ENCODE data around the gene KCND3.
A peak's percentile ranks its signal among the peaks of the same experiment; 100 is the strongest.
"Not testable (repeated sequence)": the region's sequence is repeated elsewhere in the genome, so short reads cannot be mapped to it uniquely, and the experiment has no call there.

The KCND3 gene

DNA sequence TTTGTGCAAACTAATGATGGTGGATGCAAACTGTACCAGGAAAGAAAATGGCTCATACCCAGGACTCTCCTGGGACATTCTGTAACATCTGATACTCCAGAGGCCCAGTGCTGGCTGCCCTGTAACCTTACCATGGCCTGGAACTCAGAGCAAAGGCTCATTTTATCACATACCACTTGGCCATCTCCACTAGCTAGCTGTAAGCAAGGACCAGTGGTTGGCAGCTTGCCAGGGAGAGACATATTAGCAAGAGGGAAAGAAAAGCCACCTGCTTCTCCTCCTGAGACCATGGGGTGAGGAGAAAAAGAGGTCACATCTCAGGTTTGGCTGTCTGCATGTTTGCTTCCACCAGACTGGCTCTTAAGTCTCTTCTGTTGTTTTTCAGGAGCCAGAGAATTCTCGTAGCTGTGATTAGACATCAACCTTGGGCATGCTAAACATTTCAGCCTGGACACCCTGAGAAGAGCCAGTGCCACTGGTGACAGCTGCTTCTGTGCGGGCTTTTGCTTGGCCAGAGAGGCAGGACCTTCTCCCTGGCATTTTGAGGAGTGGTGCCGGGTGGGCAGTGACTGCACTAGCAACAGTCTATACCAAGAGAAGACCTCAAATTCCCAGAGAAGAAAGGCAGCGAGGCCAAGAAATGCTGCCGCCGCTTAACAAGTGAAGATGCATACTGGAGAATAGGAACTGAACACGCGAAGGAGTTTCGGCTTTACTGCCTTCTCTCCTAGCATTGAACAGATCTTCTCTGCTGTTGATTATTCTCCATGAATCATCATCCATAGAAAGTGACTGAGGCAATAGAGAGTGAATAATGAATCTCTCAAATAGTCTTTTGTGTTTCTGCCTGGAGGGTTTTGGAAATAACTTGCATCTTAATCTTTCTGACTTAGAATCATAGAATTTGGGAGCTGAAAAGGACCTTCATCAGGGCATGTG, 243.5 kb downstream of the KCND3 start:
- DNase-seq (ENCODE audit: low read depth in 2 of 2), result no peak

DNA sequence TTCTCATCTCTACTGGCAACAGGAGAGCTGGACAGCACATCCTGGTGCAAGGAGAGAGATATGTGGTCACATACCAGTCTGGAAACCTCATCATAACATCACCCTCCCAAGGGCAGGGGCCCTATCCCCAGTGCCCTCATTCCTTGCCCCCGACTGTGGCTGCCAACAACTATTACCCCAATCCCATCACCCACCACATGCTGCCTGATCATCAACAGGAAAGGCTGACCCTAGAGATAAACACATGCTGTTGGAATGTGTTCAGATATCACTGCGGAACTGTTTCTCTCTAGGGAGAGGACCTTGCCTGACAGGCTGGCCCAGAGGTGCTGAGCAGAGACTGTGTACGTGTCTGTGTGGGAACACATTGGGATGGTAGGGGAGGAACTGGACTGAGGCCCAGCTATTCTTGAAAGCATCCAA, 245.8 kb downstream of the KCND3 start:
- DNase-seq (ENCODE audit: low read depth in 2 of 2), result no peak

DNA sequence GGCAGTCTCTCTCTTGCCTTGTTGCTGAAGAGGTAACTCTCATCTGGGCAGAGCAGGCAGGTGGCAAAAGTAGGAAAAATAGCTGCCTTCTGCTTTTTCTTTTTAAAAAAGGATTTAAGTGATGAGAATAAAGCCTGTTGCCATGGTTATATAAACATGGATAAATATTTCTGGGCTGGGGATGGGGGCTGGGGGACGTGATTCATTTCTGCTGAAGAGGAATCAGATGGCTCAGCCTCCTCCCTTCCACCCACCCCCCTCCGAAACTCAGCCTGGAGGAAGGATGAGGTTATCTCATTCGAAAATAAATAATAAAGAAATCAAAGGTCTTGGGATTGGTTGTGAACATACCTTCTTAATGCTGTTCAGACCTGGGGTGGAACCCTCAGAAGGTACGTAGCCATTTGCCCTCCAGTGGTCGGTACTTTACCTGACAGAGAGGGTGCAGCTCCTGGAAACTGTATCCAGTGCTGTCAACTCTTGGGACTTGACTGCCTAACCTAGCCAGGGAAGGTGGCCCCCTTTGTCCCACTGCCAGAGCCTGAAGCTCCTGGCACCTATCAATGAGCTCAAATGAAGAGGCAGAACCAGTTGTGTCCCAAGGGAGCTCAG, 246.4 kb downstream of the KCND3 start:
- no peak for DNase-seq (ENCODE audit: low read depth in 2 of 2)

DNA sequence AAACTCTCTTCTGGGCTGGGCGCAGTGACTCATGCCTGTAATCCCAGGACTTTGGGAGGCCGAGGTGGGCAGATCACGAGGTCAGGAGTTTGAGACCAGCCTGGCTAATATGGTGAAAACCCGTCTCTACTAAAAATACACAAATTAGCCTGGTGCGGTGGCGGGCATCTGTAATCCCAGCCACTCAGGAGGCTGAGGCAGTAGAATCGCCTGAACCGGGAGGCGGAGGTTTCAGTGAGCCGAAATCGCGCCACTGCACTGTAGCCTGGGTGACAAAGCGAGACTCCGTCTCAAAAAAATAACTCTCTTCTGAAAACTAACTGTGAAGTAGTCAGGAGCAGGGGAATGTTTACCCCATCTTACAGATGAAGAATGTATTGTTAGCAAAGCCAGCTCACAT, 247.2 kb downstream of the KCND3 start:
- not testable (repeated sequence) for DNase-seq (ENCODE audit: low read depth in 2 of 2)

DNA sequence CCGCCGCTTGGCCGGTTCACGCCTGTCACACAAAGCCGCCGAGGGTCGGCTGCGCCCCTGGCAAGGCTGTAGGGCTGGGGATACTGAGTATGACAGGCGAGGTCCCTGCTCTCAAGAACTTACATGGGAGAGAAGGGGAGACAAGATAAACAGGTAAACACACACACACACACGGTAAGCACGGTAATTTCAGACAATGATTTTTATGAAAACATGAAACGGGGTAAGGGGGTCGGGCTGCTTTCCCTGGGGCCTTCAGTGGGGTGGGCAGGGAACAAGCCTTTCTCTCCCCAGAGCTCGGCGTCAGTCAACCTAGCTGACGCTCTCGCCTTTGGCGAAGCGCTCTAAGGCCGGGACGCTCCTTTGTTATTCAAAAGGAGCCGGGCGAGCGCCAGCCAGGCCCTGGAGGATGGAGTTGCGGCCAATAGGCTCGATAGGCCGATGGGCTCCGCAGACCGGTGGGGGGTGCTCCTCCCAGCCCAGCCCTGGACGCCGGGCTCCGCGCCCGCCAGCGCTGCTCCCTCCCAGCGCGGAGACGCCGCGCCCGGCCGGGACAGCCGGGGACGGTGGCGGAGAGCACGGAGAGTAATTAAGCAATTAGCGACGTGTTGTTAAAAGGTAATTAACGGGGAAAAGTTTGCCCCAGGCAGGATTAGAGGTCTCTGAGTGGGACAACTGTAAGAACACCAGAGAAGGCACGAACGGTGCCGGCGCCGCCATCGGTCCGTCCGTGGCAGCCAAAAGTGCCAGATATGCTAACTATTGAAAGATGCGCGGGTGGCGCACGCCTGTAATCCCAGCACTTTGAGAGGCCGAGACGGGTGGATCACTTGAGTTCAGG, 249.3 kb downstream of the KCND3 start:
- no peak for DNase-seq (ENCODE audit: low read depth in 2 of 2)

DNA sequence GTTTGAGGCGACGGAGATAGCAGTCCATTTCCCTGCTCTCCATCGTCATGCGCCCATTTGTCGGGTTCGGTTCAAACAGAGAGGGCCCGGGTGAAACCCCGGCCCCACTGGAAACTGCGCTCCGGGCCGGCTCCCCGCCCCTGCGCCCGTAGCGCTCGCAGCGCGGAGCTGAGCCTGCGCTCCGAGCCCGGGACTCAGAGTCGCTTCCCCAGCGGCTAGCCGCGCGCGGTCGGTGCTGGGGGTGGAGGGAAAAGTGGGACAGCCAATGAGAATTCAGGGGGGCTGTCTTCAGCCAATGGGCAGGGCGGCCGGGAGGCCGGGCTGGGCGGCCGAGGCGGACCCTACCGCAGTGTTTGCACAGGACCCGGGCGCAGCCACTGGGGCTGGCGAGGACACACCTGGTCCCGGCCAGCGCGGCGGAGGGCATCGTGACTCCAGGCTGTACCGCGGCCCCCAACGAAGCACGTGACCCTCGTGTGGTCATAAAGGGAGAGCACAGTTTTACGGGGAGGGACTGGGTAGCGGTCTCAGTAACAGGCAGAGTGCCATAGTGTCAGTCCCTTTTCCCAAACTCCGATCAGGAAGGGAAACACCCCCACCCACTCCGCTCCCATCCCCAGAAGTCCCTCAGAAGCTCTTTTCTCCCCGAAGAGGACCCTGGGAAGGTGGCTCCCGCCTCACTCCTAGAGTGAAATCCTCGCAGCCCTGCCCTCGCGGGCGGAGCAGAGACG, 250.1 kb downstream of the KCND3 start, which contains the start of gene INKA2:
INKA2 (minus strand) TSS at position 202 of the 731 bp plus-strand sequence; CDS start at position 49, 153 bp downstream.
- DNase-seq (ENCODE audit: low read depth in 2 of 2), result peak; percentile 18 to 36

DNA sequence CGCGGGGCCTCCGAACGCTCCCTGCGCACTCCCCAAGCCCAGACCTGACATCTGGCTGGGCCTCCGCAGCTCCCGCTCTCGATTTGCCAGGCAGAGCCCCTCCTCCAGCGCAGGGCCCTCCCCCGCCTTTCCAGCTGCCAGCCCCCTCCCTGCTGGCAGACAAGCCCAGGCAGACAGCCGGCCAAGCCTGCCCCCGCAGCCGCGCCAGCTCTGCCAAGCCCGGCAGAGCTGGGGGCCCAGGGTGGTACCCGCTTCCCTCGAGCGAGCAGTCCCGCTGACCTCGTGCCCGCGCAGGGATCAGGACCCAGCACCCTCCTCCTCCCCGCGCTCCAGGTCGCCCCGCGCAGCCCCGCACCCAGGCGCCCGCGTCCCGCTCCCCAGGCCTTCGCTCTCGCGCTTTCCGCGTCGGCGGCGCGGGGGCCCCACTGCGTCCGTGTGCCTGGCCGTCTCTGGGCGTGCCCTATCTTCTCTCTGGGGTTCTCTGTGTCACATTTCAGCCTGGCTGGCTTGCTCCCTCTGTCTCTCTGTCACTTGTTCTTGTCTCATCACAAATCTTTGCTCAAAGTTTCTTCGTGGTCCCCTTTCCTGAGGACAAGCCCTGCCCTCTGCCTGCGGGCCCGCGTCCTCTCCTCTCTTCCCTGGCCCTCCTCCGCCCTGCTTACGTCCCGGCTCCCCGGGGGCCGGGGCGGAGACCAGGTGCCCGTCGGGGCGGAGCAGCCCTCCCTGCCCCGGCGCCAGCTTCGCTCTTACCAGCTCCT, 250.9 kb downstream of the KCND3 start:
- DNase-seq (ENCODE audit: low read depth in 2 of 2), result no peak

DNA sequence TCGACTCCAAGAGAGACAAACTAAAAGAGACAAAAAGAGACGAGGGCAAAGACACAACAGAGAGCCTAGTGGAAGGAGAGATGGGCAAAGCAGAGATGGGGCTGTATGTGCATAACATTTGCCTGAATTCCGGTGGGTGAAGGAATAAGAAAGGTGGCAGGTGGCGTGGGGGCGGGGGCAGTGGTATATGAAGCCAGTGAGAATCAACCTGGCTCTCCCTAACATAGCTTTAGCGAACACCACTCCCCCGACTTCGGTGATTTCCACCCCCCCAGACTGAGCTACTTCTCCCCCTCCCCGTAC, 251.4 kb downstream of the KCND3 start:
- no peak for DNase-seq (ENCODE audit: low read depth in 2 of 2)

DNA sequence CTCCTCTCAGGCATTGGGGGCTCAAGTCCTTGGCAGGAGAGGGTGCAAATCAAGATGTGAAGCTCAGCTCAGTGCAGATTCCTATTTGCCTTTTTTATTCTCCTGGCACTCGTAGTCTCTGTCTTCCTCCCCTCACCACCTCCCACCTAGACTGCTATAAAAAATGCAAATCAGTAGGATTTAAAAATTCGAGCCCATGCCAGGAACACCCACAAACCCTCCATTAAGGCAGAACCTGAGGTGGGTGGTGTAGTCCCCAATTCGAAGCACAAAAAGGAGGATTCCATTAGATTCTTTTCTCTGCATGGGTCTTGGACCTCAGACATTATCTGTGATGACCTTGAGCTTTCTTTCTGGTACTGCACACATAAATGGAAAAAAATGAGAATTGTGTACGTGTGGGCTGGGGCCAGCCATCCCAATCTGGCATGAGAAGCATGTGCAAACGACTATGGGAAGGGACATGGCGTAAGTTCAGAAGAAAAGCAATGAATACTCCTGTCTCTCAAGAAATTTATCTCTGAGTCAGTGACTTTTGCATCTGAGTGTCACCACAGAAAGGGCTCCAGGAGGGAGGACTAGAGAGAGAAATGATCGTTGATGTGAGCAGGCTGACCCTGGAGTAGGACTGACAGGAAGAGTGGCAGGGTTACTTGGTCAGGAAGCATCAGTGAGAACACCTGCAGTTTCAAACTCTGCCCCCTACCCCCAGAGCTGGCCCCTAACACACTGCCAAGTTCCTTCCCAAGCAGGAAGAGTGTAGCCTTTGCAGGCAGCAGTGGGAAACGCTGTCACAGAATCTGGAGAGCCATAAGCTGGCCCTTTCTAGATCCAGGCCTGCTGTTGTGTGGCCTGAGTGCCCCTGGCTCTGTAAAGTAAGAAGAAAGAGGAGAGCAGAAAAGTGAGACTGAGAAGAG, 252.0 kb downstream of the KCND3 start:
- DNase-seq (ENCODE audit: low read depth in 2 of 2), result no peak

DNA sequence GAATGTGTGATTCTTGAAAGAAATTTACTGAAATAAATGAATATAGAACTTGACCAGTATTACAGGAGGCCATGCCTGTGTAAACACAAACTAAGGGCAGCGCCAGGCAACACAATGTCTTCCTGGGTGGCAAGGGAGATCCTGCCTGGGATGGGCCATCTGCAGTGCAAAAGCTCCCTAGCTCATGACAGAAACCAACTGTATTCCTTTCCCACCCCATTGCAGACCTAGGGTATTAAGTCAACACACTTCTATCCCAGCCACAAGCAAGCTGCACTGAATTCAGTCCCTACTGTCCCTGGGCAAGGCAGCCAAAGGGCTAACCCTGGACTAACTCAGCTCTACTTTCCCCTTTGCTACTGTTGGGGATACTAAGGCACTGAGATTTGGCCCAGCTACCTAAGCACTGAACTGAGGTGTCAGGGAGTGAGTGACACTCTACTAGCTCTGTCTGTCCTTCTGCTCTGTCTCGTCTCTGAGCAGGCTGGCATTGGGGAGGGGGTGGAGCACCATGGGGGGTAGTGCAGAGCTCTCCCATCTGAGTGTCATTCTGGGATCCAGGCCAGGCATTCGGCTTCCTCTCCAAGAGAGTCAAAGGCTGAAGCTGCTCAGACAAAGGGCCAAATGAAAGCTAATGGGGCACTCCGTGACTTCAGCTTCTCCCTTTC, 252.8 kb downstream of the KCND3 start:
- no peak for DNase-seq (ENCODE audit: low read depth in 2 of 2)

DNA sequence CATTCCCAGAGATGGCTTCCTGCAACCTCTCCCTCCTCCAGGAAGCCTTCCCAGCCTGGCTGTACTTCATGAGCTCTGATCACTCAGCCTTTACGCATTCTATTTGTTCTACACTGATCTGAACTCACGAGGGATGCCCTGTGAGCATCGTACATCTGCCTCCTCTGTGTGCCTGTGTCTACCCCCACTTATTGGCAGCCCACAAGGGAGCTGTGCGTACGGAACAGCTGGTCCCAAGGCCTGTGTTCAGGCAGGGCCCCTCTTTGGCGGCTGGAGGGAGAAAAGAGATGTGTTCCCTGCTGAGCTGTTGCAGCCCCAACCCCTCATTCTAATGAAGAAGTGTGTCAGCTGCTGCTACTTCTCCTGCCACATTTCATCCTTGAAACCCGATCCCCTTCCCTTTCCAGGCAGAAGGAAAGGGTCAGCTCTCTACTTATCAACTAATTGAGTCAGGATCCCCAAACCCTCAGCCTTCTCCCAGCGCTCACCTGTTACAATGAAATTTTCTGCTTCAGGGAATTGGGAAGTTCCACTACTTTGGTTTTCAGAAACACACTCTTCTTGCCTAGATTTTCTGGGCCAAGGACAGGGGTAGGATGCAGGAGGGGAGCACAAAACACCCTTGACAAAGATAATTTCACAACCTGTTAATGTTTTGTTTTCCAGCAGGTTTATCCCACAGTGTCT, 253.5 kb downstream of the KCND3 start:
- no peak for DNase-seq (ENCODE audit: low read depth in 2 of 2)

DNA sequence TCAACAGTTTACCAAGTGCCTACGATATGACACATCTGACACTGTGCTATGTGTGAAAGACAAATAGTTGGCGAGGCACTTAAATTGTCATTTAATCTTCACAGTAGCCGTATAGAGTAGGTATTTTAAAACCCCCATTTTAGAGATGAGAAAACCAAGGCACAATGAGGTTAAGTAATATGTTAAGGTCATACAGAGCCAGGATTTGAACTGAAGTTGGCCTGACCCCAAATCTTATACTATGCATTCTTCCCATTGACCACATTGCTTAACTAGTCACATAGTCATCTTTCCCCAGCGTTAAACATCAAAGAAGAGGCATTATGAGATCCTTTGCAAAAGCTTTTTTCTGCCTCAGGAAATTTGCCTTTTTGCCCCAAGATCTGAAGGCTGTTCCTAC, 254.1 kb downstream of the KCND3 start:
- no peak for DNase-seq (ENCODE audit: low read depth in 2 of 2)

DNA sequence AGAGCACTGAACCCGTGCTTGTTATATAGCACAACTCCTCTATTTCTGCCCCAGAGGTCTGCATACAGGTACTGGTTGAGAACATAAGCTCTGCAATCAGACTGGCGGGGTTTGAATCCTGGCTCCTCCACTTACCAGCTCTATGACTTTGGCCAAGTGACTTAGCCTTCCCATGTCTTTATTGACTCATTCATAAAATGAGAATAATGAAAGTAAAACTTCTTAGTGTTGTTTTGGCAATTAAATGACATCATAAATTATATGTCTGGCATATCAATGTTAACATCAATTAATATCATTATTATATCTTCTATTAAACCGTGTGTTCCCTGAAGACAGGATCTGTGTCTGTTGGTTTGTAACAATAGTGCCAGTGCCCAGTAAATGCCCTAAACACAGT, 254.6 kb downstream of the KCND3 start:
- no peak for DNase-seq (ENCODE audit: low read depth in 2 of 2)

DNA sequence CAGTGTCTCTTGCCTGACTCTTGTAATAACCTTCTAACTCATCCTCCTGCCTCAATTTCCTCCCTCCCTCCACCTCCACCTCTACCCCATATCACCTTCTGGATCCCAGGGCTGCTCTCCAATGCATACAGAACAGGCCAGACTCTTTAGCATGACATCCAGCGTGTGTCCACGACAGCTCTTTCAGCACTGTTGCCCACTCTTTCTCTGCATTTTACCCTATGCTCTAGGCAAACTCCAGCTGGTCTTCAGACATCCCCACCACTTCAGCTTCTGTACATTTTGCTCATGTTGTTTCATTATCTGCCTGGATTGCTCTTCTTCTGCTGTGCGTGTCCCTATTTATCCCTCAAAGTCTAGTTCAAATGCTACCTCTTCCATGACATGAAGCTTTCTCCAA, 255.0 kb downstream of the KCND3 start:
- no peak for DNase-seq (ENCODE audit: low read depth in 2 of 2)

DNA sequence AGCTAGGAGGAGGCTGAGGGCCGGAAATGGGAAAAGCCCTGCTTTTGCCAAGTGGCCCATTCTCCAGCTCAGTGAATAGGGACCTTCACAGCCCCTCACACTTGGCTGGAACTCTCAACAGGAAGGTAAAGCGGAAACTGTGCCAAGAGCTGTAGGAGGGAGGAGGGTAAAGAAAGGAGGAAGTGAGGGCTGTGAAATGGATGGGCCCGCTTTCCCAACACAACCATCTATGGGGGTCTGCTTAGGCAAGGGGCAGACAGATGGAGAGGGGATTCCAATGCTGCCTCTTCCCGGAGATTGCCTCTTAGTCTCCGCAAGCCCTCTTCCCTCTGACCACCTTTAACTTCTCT, 255.5 kb downstream of the KCND3 start:
- DNase-seq (ENCODE audit: low read depth in 2 of 2), result no peak

DNA sequence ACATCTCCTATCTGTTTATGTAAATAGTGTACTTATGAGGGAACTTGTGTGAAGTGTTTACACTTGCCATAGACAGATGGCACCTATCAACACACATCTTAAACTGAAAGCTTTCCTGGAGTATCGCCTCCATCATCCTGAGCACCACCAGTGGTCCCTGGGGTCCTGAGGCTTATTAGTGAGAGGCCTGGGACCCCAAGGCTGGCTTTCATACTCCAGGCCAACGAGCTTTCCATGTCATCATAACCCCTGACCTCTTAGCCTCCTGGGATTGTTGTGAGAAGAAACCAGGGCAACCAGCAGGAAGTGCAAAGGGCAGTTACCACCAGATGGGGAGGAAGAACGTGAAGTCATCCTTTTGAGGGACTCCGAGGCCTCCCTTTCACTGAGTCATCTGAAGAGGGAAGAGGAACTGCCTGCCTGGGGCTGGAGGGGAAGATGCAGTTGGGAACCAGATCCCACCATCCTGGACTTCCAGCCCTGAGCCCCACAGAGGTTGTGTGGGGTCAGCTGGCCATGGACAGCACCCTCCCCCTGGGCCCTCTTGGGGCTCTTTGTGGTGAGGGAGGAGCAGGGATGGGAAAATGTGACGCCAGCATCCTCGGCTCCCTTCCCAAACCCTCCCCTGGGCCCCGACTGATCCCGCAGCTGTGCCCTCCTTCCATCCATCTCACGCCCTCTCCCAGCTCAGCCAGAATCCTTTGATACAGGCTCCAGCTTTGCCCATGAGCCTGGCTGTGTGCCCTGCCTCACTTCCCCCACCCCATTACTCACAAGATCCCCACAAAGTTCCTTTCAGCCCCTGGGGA, 256.1 kb downstream of the KCND3 start:
- DNase-seq (ENCODE audit: low read depth in 2 of 2), result no peak

DNA sequence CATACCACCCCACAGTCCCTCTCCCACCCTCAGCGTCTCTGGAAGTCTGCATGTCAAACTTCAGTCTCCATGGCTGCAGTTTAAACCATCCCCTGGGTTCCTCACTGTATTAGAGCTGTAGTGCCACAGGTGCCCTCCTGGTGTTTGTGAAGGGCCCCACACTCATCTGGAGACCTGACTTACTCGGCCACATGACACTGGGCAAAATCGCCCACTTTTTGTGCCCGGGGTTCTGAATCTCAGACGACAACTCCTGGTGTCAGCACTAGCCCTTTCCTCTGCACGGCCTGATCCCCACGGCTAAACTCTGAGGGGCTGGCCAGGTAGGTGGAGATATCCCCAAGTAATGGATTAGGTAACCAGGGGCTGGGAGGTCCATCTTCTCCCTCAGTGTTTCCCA, 256.8 kb downstream of the KCND3 start:
- DNase-seq (ENCODE audit: low read depth in 2 of 2), result no peak

DNA sequence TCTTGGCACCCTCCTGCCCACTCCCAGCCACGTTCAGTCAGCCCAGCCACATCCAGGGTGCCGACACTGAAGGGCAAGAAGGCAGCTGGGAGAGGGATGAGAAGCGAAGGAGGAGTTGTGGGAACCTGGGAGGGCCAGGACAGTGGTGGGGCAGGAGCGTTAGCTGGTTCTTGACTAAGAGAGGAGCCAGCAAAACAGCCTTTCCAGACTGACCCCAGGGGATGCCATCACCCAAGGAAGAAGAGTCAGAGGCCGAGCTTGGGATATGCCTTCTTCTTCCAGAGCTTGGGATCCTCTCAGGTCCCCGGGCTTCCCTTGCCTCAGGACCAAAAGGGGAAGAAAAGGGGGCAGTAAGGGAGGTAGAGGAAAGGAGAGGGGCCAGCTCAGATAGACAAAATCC, 257.5 kb downstream of the KCND3 start:
- DNase-seq (ENCODE audit: low read depth in 2 of 2), result no peak

Measured in stimulated activated CD4-positive, alpha-beta T cell treated with anti-CD3 and anti-CD28 coated beads, Interleukin-1b, Interleukin-23, amount 100 ng/mL, for 1 hour (primary cell).